Cardiac muscle cell (in vitro differentiated cells and primary cell): ENCODE measurements around the gene PEMT. TPM values are rescaled to one million over a fixed set of nuclear protein-coding genes. Genes with fewer than 3 reads are reported as not detected.

Experiments used
- DNase-seq, 2 donors: peaks; one replicate each; pipeline versions ENCODE4 v3.0.0 to v3.0.0-alpha.2; 2010 to 2017; ENCODE audit warnings: low read depth in 1 of 2, low spot score in 1 of 2
- H3K27ac ChIP-seq: fragments of 200-600 bp; sonication (generic); 2 replicates; pipeline ENCODE4 v1.5.1; 2016
- H3K27me3 ChIP-seq: fragments of 200-600 bp; sonication (generic); 2 replicates; pipeline ENCODE4 v1.6.0; 2016; ENCODE audit warnings: control low read depth
- H3K36me3 ChIP-seq: fragments of 200-600 bp; sonication (generic); 2 replicates; pipeline ENCODE4 v1.5.1; 2016; ENCODE audit warnings: control low read depth
- H3K4me1 ChIP-seq: fragments of 200-600 bp; sonication (generic); 2 replicates; pipeline ENCODE4 v1.8.1; 2017; ENCODE audit warnings: low read depth, mild to moderate bottlenecking, mixed run types
- H3K4me3 ChIP-seq: fragments of 200-600 bp; sonication (generic); 2 replicates; pipeline ENCODE4 v1.5.1; 2016; ENCODE audit warnings: mild to moderate bottlenecking
- H3K9me3 ChIP-seq: fragments of 200-600 bp; sonication (generic); 2 replicates; pipeline ENCODE4 v1.5.1; 2017; ENCODE audit warnings: low read depth, mild to moderate bottlenecking, control low read depth
- polyA plus RNA-seq: library from polyadenylated mRNA; unstranded; fragments of >200 nt; fragmentation: Nextera tagmentation; extraction: Ambion mirVana; gene quantifications from 2 replicates; pipeline ENCODE4 v1.2.1, GENCODE V29; 2016
- total RNA-seq: library from RNA; depleted of rRNA; stranded (reverse); fragments of >200 nt; gene quantifications from 2 replicates; pipeline ENCODE4 v1.2.3, GENCODE V29; 2016
- TF ChIP-seq, protein P1 (sequence below): IDR thresholded peaks from 2 replicates; pipeline ENCODE4 v1.5.1; 2012; ENCODE audit warnings: low read depth, mild to moderate bottlenecking, low read length

Gene PEMT
- total and polyA plus RNA-seq, 2 experiments from 2014 or later: 126 to 135 TPM

- Histone ChIP-seq H3K27ac (no peak overlapping the region), H3K27me3 (no peaks in the 10 kb centered on the region), H3K36me3 (no peaks in the 10 kb centered on the region), H3K4me1 (peaks cover 14% of the 10 kb centered on the region), H3K4me3 (no peak overlapping the region), H3K9me3 (no peaks in the 10 kb centered on the region)
- TF ChIP-seq, protein P1, sequence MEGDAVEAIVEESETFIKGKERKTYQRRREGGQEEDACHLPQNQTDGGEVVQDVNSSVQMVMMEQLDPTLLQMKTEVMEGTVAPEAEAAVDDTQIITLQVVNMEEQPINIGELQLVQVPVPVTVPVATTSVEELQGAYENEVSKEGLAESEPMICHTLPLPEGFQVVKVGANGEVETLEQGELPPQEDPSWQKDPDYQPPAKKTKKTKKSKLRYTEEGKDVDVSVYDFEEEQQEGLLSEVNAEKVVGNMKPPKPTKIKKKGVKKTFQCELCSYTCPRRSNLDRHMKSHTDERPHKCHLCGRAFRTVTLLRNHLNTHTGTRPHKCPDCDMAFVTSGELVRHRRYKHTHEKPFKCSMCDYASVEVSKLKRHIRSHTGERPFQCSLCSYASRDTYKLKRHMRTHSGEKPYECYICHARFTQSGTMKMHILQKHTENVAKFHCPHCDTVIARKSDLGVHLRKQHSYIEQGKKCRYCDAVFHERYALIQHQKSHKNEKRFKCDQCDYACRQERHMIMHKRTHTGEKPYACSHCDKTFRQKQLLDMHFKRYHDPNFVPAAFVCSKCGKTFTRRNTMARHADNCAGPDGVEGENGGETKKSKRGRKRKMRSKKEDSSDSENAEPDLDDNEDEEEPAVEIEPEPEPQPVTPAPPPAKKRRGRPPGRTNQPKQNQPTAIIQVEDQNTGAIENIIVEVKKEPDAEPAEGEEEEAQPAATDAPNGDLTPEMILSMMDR: no peak
- DNase-seq: no peak
Observed at GRCh38 chr17:17563530-17563929, 28.0 kb downstream of the PEMT start.

DNA sequence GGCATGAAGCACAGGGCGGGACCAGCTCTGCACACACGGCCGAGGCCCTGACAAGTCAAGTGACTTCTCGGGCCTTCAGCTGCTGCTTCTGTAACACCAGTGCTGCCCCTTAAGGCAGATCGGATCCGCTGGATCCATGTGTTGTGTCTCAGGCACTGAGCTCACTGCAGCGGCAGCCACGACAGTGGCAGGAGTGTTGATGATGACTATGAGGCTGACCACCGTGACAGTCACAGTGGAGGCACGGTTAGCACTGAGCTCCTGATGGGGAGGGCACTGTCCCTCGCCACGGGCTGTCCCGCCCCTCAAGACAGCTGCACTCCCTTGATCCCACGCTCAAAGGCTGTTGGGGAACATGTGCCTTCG is 29.4 kb downstream of the PEMT start:
- H3K4me1 ChIP-seq: peaks cover 9% of the 10 kb centered on the region
- no peak for DNase-seq
- no peak overlapping the region for H3K4me3 ChIP-seq
- no peaks in the 10 kb centered on the region for H3K36me3 ChIP-seq
- no peak overlapping the region for H3K27ac ChIP-seq
- TF ChIP-seq, protein P1: no peak
- H3K9me3 ChIP-seq: no peaks in the 10 kb centered on the region
- no peaks in the 10 kb centered on the region for H3K27me3 ChIP-seq

DNA sequence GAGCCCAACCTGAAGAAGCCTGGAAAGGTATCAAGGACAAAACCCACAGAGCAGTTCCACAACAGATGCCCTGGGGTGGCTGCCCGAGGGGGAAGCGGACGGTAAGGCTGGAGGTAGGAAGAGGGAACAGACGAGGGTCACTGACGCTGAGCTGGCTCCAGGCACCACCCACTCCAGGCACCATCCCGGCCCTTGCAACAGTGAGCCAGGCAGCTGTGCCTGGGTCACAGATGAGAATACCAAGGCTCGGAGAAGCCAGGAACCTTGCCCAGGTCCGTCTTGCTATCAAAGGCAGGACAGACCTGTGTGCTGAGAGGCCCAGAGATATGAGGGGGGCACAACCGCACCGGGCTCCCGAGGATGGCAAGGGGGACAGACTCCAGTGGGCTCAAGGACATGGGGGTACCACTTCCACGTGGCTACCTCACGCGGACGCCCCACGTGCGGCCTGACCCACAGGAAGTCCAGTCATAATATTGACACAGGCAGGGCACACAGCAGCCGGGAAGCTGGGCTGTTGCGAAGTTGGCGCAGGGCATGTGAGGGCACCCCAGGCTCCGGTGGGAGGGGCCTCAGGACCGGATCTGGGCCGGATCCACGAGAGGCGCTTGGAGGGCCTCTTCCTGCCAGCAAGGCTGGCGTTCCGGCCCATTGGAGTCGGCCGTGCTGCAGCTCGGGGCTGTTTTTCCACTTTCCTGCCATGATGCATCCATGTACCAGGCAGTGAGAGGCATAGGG is 29.9 kb downstream of the PEMT start:
- Histone ChIP-seq H3K4me3 (no peak overlapping the region), H3K9me3 (no peaks in the 10 kb centered on the region), H3K4me1 (peaks cover 3% of the 10 kb centered on the region), H3K36me3 (no peaks in the 10 kb centered on the region), H3K27ac (no peak overlapping the region), H3K27me3 (no peaks in the 10 kb centered on the region)
- TF ChIP-seq, protein P1: no peak
- no peak for DNase-seq

DNA sequence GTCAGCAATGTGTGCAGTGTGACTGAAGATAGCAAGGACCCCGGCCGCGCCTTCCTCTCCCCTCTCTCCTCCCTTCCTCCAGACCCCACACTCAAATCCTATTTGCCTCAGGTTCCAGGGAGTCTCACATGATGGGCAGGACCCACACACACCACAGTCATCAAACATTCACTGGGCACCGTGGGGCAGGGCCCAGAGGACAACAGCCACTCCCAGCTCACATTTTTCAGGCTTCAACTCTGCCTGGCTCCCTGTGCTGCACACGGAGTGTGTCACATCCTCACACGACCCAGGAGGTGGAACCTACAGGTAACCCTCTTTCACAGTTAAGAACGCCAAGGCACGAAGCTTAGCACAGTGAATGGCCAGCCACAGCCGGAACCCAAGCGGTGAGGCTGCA is 30.5 kb downstream of the PEMT start:
- no peak for DNase-seq
- TF ChIP-seq, protein P1: no peak
- Histone ChIP-seq H3K9me3 (no peaks in the 10 kb centered on the region), H3K27me3 (no peaks in the 10 kb centered on the region), H3K4me1 (no peaks in the 10 kb centered on the region), H3K27ac (no peak overlapping the region), H3K36me3 (no peaks in the 10 kb centered on the region), H3K4me3 (no peak overlapping the region)

- DNase-seq: no peak
Observed at GRCh38 chr17:17560167-17560566, 31.3 kb downstream of the PEMT start.

More at GRCh38 chr17:17560167-17560566, 31.3 kb downstream of the PEMT start:
- no peaks in the 10 kb centered on the region for H3K27me3 ChIP-seq
- H3K4me3 ChIP-seq: no peak overlapping the region
- TF ChIP-seq, protein P1: no peak
- H3K27ac ChIP-seq: no peak overlapping the region
- no peaks in the 10 kb centered on the region for H3K9me3 ChIP-seq
- no peaks in the 10 kb centered on the region for H3K36me3 ChIP-seq
- H3K4me1 ChIP-seq: no peaks in the 10 kb centered on the region
